ENCODE data around the gene CYBB.
"Not testable (repeated sequence)": the region's sequence is repeated elsewhere in the genome, so short reads cannot be mapped to it uniquely, and the experiment has no call there.

The CYBB gene

DNA sequence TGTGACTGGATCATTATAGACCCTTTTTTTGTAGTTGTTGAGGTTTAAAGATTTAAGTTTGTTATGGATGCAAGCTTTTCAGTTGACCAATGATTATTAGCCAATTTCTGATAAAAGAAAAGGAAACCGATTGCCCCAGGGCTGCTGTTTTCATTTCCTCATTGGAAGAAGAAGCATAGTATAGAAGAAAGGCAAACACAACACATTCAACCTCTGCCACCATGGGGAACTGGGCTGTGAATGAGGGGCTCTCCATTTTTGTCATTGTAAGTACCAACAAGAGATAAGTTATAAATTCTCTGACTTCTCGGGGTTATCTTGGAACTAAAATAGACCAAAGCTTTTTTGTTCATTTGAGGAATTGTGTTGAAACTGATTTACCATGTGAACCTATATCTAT lies at the start of gene CYBB:
Gene CYBB, plus strand, starts transcription at position 203 of the 400 bp plus-strand sequence. Its CDS starts 19 bp downstream, at position 222.
- DNase-seq, result no peak

DNA sequence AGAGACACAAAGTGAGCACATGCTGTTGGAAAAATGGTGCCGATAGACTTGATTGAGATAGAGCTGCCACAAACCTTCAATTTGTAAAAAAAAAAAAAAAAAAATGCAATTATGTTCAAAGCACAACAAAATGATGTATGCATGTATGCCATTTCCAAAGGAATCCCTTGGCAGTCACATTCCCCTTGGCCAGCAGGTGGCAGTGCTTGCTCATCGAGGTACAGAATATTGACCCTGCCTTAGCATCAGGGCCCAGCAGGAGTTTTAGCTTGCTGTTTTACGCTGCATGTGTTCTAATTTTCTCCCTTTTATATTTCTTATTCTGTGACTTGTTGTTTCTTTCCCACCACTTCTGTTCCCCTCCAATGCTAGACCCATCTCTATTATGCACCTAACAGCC lies 34.5 kb upstream of the CYBB start:
- DNase-seq, result peak; percentile 82

DNA sequence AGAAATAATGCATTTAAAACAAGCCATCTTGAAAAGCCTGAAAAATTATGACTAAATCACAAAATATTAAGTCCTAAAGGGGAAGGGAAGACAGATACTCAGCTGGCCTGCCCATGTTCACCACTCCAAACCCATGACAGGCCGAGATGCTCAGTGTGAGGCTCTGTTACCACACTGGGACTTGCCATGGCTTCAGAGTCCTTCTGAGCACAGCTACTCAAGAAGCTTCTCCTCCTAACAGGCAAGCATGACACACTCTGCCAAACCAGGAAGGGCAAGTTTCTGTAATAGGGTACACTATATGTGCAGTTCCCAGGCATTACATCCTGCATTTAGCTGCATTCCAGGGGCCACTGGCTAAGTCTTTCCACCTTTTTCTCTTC lies 34.0 kb upstream of the CYBB start:
- DNase-seq, result no peak

DNA sequence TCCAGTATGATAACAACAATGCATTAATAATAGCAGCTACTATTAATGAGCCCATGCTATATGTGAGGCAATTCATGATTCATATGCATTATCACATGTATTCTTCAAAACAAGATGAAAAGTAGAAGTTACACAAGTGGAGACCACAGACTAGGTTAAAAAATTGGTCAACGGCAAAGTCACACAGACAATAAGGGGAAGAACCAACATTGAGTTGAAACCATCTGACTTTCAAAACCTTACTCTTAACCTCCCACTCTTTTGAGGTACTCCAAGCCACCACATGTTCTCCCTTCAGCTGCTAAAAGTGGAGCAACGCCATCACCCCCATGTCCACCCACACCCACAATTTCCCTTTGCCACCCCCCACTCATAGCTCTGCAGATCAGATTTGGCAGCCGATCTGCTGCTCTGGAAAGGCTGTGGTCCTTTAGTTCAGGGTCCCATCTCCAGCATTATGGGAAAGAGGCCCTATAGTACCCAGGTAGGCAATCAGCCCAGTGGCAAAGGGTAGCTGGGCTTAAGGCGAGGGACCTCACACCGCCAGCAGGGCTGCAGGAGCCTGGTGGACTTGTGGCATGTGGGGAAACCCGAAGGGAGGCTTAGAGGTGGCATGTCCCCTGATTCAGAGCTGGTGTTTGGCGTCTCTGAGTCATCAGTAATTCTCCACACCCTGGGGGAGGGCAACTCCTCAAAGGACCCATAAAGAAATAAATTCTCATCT lies 33.5 kb upstream of the CYBB start:
- no peak for DNase-seq

DNA sequence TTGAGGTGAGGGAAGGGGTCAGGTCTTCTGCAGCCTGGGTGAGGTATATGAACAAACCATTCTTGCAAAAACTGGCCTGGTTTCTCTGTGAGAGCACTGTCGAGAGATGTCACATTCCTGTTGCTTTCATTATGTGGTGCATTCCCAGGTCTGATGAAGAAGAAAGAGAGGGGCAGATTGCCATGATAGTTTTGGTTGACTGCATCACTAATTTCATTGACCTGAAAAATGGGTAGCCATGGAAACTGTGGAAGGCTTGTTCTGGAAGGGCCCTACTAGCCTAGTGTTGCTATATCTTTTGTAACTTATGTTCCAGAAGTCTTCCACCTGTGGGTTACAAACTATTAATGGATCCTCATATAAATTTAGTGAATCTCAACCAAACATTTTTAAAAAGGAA lies 32.9 kb upstream of the CYBB start:
- no peak for DNase-seq

DNA sequence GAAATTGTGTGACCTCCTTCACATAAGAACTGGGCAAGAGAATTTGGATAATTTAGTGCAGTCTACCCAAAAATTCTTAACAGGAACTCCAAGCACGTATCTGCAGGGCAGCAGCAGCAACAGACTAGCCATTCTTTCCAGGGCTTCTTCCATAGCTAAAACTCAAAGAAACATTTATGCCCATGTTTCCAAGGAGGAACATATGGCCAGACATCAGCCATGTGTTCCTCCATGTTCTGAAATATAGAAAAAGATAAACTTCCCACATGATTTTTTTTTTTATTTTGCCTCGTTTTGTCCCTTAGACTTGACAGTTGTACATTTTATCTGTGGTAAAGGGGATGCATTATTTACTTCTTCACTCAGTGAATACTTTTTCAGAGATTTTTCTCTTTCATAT lies 27.6 kb upstream of the CYBB start:
- no peak for DNase-seq

DNA sequence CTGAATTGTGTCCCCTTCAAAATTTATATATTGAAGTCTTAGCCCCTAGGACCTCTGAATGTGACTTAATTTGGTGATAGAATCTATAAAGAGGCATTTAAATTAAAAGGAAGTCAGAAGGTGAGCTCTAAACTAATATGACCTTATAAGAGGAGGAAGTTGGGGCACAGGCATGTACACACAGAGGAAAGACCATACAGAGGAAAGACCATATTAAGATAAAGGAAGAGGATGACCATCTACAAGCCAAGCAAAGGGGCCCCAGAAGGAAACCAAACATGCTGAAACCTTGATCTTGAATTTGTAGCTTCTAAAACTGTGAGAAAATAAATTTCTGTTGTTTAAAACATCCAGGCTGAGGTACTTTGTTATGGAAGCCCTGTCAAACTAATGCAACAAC lies 26.9 kb upstream of the CYBB start:
- DNase-seq, result no peak

DNA sequence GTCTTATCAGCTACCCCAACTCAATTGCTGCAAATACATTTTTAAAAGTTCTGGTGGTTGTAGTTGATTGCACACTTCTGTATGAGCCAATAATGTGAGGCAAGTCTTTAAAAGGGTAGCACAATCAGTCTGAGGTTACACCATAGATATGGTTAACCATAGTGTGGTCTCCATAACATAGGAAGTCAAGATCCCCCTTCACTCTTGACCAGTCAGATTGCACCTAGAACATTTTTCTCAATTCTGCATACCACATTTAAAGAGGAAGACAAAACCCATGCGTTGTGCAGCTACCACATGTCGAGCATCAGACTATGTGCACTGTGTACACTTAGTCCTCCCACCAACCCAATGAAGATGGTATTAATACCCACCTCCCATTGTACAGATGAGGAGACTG lies 26.5 kb upstream of the CYBB start:
- DNase-seq, result no peak

DNA sequence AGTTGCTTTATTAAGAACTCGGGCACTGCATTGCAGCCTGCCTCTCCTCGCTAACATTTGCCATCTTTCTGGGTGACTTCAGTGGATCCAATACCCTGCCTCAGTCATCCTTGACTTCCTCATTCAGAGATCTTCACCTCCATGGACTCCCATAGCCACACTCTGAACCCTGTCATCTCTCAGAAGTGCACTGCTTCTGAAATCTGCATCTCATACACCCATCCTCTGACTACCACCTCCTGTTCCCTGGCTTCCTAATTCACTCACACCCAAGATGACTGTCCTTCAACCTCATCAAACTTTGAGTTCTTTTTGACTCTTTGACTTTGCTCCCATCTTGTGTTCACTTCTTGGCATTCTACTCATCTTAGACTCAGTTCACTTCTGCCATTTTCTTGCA lies 25.3 kb upstream of the CYBB start:
- no peak for DNase-seq

DNA sequence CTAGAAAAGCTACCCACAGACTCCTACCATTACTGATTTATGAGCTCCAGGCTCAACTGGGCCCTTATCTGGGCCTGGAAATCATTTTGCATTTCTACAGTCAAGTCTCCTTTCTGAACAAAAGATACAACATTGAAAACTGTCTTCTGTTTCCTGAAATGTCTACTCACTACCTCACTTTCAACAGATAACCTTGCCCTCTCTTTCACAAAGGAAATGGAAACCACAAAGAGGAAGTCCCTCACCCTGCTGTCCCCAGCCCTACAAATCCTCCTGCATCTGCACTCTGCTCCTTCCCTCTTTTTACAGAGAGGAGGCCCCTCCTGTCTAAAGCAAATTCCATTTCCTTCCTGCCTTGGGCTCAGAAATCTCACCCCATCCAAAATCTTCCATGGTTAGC lies 24.8 kb upstream of the CYBB start:
- peak; percentile 48 for DNase-seq

DNA sequence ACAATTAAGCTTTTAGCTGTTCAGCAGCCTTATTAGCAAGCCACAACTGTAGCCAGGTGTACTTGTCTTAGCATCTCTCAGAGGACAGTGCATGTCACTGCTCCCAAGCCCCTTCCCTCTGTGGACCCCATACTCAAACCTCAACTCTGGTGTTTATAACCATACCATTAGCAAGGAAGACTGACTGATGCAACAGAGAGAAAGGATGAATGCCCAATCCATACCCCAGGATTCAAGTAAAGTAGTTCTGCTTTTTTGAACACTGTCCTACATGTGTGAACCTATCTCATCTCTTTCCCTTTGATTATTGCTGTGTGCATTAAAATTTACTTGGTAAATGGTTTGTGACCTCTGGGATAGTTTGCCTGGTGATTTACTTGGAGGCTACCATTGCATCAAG lies 22.8 kb upstream of the CYBB start:
- DNase-seq, result no peak

DNA sequence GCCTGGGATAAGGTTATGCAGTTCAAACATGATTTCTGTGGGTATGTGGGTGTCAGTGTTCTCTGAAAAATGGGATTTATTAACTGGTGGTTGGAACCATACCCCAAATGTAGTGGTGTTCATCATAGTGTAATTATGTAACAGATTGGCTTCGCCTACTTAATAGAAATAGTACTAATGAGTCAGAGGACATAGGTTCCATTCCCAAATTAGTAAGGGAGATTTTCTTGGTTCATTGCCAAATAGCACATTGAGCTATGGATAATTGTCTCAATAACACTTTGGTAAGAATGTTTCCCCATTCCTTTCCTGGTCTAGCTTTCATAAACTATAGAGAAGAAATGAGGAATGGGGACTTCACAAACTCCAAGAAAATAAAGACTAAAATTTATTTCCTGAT lies 20.5 kb upstream of the CYBB start:
- DNase-seq, result no peak

DNA sequence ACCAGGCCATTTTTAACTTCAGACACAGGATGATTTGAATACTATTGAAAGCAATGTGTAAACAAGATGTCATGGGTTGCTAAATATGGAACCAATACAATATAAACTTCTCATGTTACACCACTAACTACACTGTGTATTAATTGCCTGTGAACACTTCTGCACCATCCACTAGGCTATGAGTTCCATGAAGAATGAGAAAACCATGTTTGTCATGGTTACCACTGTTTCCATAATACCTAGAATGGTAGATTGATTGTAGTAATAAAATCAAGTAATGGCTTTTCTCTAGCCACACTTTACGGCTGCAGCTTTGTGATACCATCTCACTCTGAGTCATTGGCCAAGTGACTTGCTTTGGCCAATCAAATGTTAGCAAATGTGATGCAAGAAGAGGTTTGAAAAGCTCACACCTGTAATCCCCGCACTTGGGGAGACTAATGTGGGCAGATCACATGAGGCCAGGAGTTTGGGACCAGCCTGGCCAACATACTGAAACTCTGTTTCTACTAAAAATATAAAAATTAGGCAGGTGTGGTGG lies 19.9 kb upstream of the CYBB start:
- no peak for DNase-seq

DNA sequence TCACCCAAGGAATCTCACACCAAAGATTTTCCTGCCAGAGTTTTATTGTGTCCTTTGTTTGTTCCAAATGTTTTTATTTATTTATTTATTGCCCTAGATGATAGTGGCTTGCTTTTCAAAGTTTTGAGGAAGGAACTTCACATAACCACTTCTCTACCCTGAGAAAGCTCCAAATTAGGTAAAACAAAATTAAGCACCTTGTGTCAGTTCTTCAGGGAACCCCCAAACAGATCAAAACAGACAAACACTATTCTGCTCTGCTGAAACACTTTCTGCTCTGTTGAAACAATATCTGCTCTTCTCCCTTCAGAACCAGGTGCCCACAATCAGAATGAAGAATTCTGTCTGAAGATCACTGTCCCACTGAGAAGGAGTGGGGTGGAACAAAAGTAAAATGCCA lies 16.5 kb upstream of the CYBB start:
- DNase-seq, result no peak

DNA sequence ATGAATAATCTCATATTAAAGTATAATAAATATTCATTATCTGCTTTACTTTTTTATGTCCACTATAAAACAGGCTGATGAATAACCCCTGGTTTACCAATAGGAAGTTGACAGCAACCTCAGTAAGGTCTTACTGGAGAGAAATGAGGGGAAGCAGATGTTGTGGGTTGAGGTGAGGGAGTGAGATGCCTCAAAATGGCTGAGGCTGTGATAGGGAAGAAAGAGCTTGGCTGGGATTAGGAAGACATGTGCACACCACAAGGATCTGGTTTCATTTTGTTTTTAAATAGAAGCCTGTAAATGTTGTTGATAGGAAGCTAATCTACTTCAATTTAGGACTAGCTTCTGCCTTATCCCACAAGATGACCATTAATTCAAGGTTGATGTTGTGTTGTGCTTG lies 14.4 kb upstream of the CYBB start:
- DNase-seq, result no peak

DNA sequence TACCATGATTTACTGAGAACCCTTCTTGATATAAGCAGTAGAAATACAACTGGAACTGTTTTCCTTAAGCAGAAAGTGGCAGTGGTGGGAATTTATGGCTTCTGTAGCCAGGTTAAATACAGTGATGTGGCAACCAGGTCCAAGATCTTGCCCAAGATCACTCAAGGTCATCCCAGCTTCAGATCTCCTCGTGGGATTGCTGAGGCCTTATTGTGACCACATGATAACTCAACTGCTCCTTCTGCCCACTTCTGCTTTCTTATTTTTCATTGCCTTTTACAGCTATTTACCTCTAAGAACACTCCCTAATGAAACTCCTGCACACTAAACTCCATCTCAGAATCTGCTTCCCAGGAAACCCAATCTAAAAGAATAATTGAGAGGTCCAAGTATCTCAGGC lies 12.4 kb upstream of the CYBB start:
- no peak for DNase-seq

DNA sequence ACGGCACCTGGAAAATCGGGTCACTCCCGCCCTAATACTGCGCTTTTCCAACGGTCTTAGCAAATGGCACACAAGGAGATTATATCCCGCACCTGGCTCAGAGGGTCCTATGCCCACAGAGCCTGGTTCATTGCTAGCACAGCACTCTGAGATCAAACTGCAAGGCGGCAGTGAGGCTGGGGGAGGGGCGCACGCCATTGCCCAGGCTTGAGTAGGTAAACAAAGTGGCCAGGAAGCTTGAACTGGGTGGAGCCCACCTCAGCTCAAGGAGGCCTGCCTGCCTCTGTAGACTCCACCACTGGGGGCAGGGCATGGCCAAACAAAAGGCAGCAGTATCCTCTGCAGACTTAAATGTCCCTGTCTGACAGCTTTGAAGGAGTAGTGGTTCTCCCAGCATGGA lies 11.0 kb upstream of the CYBB start:
- not testable (repeated sequence) for DNase-seq

DNA sequence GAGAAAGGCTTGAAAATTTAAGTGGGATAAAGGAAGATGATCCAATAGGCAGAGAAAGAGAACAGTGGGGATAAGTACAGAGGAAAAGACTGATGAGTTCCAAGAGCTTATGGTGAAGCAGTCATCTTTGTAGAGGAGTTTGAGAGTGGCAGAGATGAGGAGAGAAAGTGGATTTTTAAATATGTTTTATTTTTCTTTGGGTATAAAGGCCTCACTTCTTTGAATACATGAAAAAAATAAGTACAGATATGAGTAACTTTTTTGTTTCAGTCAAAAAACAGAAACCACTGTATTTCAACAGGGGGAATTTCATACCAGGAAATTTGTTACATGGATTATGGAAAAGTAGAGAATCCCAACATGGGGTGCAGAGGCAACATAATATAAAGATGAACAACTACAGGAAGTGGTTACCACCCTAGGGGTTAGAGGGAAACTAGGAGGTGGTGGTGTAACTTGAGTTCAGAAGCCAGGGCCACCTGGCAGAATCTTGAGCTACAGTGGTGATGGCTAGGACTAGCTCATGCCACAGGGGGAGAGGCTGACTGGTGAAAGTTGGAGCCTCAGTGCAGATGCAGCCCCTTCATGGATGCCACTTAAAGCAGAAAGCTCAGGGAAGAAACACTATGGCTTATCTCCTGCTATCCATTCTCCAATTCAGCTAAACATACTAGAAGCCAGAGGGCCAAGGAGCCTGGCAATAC lies 3.4 kb upstream of the CYBB start:
- no peak for DNase-seq

DNA sequence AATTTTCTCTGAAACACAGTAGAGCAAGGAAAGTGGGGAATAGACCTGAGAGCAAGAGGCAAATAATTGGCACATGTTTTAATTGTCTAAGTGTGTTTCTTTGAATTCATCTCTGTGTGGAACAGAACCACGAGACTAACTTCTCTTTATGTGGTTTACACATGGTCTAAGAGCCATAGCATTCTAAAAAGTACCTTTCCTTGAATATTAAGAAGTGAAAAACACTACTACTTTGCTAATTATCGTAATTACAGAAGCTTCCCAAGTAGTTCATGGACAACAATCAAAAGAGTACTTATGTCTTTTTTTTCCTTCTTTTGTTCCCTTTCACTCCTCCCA lies 2.9 kb upstream of the CYBB start:
- DNase-seq, result no peak

DNA sequence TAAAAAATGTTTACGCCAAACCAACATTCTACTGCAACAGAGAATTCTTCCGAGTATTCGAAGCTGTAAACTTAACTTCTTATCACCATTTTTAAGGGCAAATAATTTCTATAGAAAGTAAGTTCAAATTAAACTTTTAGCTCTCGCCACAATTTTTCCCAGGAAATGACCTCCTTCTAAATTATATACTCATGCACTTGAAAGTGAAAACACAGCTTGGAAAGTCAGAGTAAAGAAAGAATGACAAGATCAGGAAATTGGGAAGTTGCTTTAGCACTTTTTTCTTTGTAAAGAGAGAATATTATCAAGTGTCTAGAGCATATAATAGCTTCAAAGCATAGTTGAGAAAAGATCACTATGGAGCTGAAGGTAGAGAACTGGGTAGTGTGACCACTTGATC lies 1.2 kb downstream of the CYBB start:
- DNase-seq, result no peak

DNA sequence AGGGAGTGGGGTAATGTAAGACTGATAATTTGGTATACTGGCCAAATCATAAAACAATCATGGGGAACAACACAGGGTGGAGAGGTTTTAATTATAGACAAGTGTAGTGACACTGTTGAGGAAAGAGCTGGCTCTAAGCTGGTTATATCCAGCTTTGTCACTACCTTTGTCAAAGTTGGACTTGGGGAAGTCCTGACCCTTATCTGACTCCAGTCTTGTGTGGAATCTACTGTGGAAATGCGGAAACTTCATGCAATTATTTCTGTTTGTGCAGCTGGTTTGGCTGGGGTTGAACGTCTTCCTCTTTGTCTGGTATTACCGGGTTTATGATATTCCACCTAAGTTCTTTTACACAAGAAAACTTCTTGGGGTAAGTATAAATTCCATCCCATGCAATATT lies 2.0 kb downstream of the CYBB start:
- DNase-seq, result no peak

DNA sequence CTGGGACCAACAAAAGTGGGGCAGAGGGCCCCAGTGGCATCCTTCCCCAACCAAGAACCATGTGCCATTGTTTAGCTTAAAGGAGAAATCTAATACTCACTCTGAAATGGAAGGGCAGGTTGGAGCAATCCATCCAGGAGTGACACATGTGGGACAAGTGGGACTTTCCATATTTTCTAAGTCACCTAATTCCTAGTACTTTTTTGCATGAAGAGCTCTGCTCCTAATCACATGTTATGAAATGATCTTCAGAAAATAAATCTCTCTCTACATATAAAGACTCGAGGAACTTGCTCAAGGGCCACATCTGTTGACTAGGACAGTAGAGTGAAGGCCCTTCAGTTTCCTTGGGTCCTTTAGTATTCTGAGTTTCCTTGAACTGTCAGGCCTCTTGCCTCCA lies 2.5 kb downstream of the CYBB start:
- DNase-seq, result no peak

DNA sequence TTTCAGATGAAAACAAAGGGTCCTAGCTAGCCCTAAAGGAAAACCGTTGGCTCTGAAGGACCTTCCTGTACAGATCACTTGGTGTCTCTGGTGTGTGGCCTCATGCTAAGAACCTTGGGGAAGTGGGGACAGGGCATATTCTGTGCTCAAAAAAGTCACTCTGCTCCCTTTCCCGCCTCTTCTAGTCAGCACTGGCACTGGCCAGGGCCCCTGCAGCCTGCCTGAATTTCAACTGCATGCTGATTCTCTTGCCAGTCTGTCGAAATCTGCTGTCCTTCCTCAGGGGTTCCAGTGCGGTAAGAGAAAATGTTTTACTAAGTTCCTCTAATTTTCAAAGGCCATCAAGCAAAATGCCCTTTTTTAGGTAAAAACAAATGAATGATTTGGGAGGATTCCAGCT lies 3.4 kb downstream of the CYBB start:
- no peak for DNase-seq

DNA sequence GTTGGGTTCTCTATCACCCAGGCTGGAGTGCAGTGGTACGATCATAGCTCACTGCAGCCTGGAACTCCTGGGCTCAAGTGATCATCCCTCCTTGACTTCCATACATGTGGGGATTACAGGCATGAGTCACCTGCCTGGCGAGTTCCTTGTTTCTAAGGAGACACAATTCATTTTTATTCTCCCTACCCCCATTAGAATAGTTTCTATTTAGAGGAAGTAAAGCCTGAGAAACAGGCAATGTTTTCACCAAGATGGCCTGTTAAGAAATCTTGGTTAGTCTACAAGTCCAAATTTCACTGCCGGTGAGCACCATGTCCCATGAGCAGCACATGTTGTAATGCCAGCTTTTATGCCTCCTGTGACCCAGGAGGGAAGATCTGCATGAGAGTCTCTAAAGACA lies 5.7 kb downstream of the CYBB start:
- no peak for DNase-seq

Data from CD4-positive, alpha-beta T cell treated with Interleukin-17A for 1 hour (primary cell).